Gastrocnemius medialis (tissue), 4 donors: ENCODE data around the gene CCDC85A. TPM values are rescaled to one million over a fixed set of nuclear protein-coding genes. Genes with fewer than 3 reads are reported as not detected.

Experiments
- ATAC-seq, 2 donors: fragments of 150-250 bp; one replicate each; pipeline ENCODE4 v1.9.1; 2016
- DNase-seq, 2 donors: peaks; one replicate each; pipeline ENCODE4 v3.0.0-alpha.2; 2019
- H3K27ac ChIP-seq, 4 donors: fragments of 200-600 bp; sonication (generic); 1 replicate in 1 of 4; 2 replicates in 3 of 4; pipeline ENCODE4 v1.5.1; 2016 to 2018; ENCODE audit warnings: mild to moderate bottlenecking in 2 of 4, moderate library complexity in 1 of 4
- H3K27me3 ChIP-seq, 3 donors: fragments of 200-600 bp; sonication (generic) in 2 of 3; 1 replicate in 1 of 3; 2 replicates in 2 of 3; pipeline versions ENCODE4 v1.5.1 to v1.6.0; 2016 to 2019; ENCODE audit warnings: mild to moderate bottlenecking in 1 of 3, moderate library complexity in 1 of 3
- H3K36me3 ChIP-seq, 2 donors: fragments of 200-600 bp; sonication (generic) in 1 of 2; one replicate each; pipeline ENCODE4 v1.5.1; 2017 to 2018
- H3K4me1 ChIP-seq, 2 donors: fragments of 200-600 bp; sonication (generic) in 1 of 2; one replicate each; pipeline ENCODE4 v1.5.1; 2016 to 2017; ENCODE audit warnings: mild to moderate bottlenecking in 2 of 2
- H3K4me3 ChIP-seq, 4 donors: fragments of 200-600 bp; sonication (generic) in 3 of 4; 1 replicate in 1 of 4; 2 replicates in 3 of 4; pipeline ENCODE4 v1.5.1; 2016 to 2019; ENCODE audit warnings: mild to moderate bottlenecking in 2 of 4
- H3K9me3 ChIP-seq, 3 donors: fragments of 200-600 bp; sonication (generic) in 2 of 3; 1 replicate in 1 of 3; 2 replicates in 2 of 3; pipeline ENCODE4 v1.5.1; 2016 to 2019
- CTCF ChIP-seq, 5 experiments: fragments of 450-650 bp in 3 of 5; fragments of 200-600 bp in 2 of 5; sonication (generic) in 2 of 5; IDR thresholded peaks in 4 of 5; conservative IDR thresholded peaks in 1 of 5; 1 replicate in 4 of 5; 2 replicates in 1 of 5; pipeline ENCODE4 v1.5.1; 2016 to 2019; ENCODE audit warnings: antibody characterized with exemption in 5 of 5, mild to moderate bottlenecking in 3 of 5, moderate library complexity in 3 of 5
- POLR2A ChIP-seq, 2 donors: fragments of 450-650 bp; IDR thresholded peaks; one replicate each; pipeline ENCODE4 v1.6.1; 2017; ENCODE audit warnings: antibody characterized with exemption in 2 of 2, mild to moderate bottlenecking in 2 of 2, moderate library complexity in 2 of 2
- in situ Hi-C, 4 donors: fragments of 200-750 bp; cut with MboI; loops; one replicate each; pipeline versions ENCODE4 v1.15.0 to v1.8.0; 2017; ENCODE audit warnings: low sequenced_read_pairs in 4 of 4
- intact Hi-C: fragments of 100-400 bp; cut with DNase I; formaldehyde crosslinking; loops from one replicate; pipeline ENCODE4 v1.15.1; 2023; ENCODE audit warnings: low total_unique reads
- total RNA-seq, 4 donors: library from RNA; depleted of rRNA; stranded (reverse); fragments of >200 nt; gene quantifications; one replicate each; pipeline versions ENCODE4 v1.1.0 to v1.2.3, GENCODE V29; 2016

CCDC85A gene
- total RNA-seq, 4 donors from 2014 or later = 4.6 to 8.2 (median 6.1) TPM

GRCh38 chr2:56314796-56315195 lies 131.0 kb downstream of the CCDC85A start:
- in situ Hi-C loops = no loop called here
- ATAC-seq = peak; percentile 18 to 65
- intact Hi-C loops = no loop called here

GRCh38 chr2:56315376-56315775 lies 131.6 kb downstream of the CCDC85A start:
- Histone ChIP-seq H3K4me3 (no peak overlapping the region), H3K4me1 (peaks cover 0 to 26% of the 10 kb centered on the region in 2 donors), H3K27me3 (no peaks in the 10 kb centered on the region), H3K36me3 (no peaks in the 10 kb centered on the region), H3K27ac (peak overlapping the region in 2 of 4 donors; percentile 24 to 61), H3K9me3 (no peaks in the 10 kb centered on the region)
- in situ Hi-C loops = no loop called here
- ATAC-seq (no peak), DNase-seq (no peak)
- intact Hi-C loops = no loop called here
- TF ChIP-seq POLR2A (IDR thresholded peaks at IDR 0.05) = no peak
- no peak for TF ChIP-seq CTCF (IDR thresholded peaks at IDR 0.05 in 4 of 5, conservative IDR thresholded peaks at IDR 0.05 in 1 of 5)

More at GRCh38 chr2:56314796-56315195, 131.0 kb downstream of the CCDC85A start:
- DNase-seq = no peak
- no peak for TF ChIP-seq CTCF (IDR thresholded peaks at IDR 0.05 in 4 of 5, conservative IDR thresholded peaks at IDR 0.05 in 1 of 5)
- TF ChIP-seq POLR2A (IDR thresholded peaks at IDR 0.05) = no peak
- Histone ChIP-seq H3K27me3 (no peaks in the 10 kb centered on the region), H3K27ac (peak overlapping the region in 2 of 4 donors; percentile 2 to 35), H3K36me3 (no peaks in the 10 kb centered on the region), H3K4me1 (peaks cover 0 to 26% of the 10 kb centered on the region in 2 donors), H3K4me3 (no peak overlapping the region), H3K9me3 (no peaks in the 10 kb centered on the region)

GRCh38 chr2:56316011-56316410 lies 132.2 kb downstream of the CCDC85A start:
- no peaks in the 10 kb centered on the region for H3K9me3 ChIP-seq
- no peak for DNase-seq
- peaks cover 0 to 26% of the 10 kb centered on the region in 2 donors for H3K4me1 ChIP-seq
- no peaks in the 10 kb centered on the region for H3K27me3 ChIP-seq
- H3K36me3 ChIP-seq = no peaks in the 10 kb centered on the region
- peak overlapping the region in 2 of 4 donors; percentile 24 to 61 for H3K27ac ChIP-seq
- no peak for ATAC-seq
- intact Hi-C loops (no loop called here), in situ Hi-C loops (no loop called here)
- TF ChIP-seq POLR2A (IDR thresholded peaks at IDR 0.05) = no peak
- no peak for TF ChIP-seq CTCF (IDR thresholded peaks at IDR 0.05 in 4 of 5, conservative IDR thresholded peaks at IDR 0.05 in 1 of 5)
- H3K4me3 ChIP-seq = no peak overlapping the region

- ATAC-seq (no peak), DNase-seq (no peak)
- TF ChIP-seq POLR2A (IDR thresholded peaks at IDR 0.05) (no peak), CTCF (IDR thresholded peaks at IDR 0.05 in 4 of 5, conservative IDR thresholded peaks at IDR 0.05 in 1 of 5) (no peak)
- H3K27me3 ChIP-seq = no peaks in the 10 kb centered on the region
- in situ Hi-C loops (no loop called here), intact Hi-C loops (no loop called here)
- H3K36me3 ChIP-seq = no peaks in the 10 kb centered on the region
- no peak overlapping the region for H3K4me3 ChIP-seq
- H3K9me3 ChIP-seq = no peaks in the 10 kb centered on the region
- peaks cover 0 to 25% of the 10 kb centered on the region in 2 donors for H3K4me1 ChIP-seq
- no peak overlapping the region for H3K27ac ChIP-seq
These were observed 134.4 kb downstream of the CCDC85A start for GRCh38 chr2:56318147-56318546.
